AG09309 (cell line): ENCODE data around the gene SPINT1.

Experiments
- DNase-seq: peaks from one replicate; pipeline ENCODE4 v3.0.0-alpha.2; 2010; ENCODE audit warnings: low read depth
- H3K4me3 ChIP-seq: 2 replicates; pipeline ENCODE4 v1.5.1; 2011; ENCODE audit warnings: mild to moderate bottlenecking, low read depth, low read length, moderate library complexity; ENCODE audit not compliant: control insufficient read depth
- CTCF ChIP-seq: IDR thresholded peaks from 2 replicates; pipeline ENCODE4 v1.5.1; 2011; ENCODE audit warnings: mild to moderate bottlenecking, low read depth, low read length, inconsistent platforms; ENCODE audit not compliant: insufficient read depth, control insufficient read depth; ENCODE audit errors: missing control alignments

Gene SPINT1

GRCh38 chr15:40891810-40892446 is 48.1 kb downstream of the SPINT1 start:
- TF ChIP-seq CTCF, result peak; percentile 83
- no peak for DNase-seq
- no peak overlapping the region for H3K4me3 ChIP-seq

- no peak for DNase-seq
- TF ChIP-seq CTCF, result no peak
- no peak overlapping the region for H3K4me3 ChIP-seq
These were observed 48.7 kb downstream of the SPINT1 start for GRCh38 chr15:40892447-40893012.

GRCh38 chr15:40893019-40893670 is 49.3 kb downstream of the SPINT1 start:
- DNase-seq, result no peak
- TF ChIP-seq CTCF, result no peak

GRCh38 chr15:40893733-40894680 is 50.2 kb downstream of the SPINT1 start, which contains the start of gene VPS18:
Gene VPS18, plus strand, starts transcription at chr15:40894450. Its CDS starts 319 bp downstream, at chr15:40894769.
- H3K4me3 ChIP-seq, result peak within 1 kb of the TSS; percentile 58
- peak; percentile 89 for TF ChIP-seq CTCF
- peak; percentile 80 for DNase-seq

More at GRCh38 chr15:40893019-40893670, 49.3 kb downstream of the SPINT1 start:
- no peak overlapping the region for H3K4me3 ChIP-seq

GRCh38 chr15:40894681-40895448 is 51.0 kb downstream of the SPINT1 start:
- peak overlapping the region; percentile 58 for H3K4me3 ChIP-seq
- DNase-seq, result no peak
- TF ChIP-seq CTCF, result peak; percentile 71
